ENCODE data around the gene RNF144A. TPM values are rescaled to one million over a fixed set of nuclear protein-coding genes. Genes with fewer than 3 reads are reported as not detected.

Gene RNF144A
- total and polyA plus RNA-seq, 2 of the 13 experiments (the other 11 are each of a cell fraction or from before 2014, with no cell fraction given) = 13.9 to 16.5 TPM

GRCh38 chr2:7083580-7084509 is 166.6 kb downstream of the RNF144A start (continued):
- no peak for TF ChIP-seq ZNF34 (CRISPR knock-in tag; IDR thresholded peaks at IDR 0.05; ENCODE audit: borderline replicate concordance)
- no peak for TF ChIP-seq ZBTB1 (CRISPR knock-in tag; IDR thresholded peaks at IDR 0.05; ENCODE audit: borderline replicate concordance)
- TF ChIP-seq ZNF709 (CRISPR knock-in tag; IDR thresholded peaks at IDR 0.05) = no peak
- 0 out of 2 replicates have a peak, but pooled peaks have one; percentile 54 for TF ChIP-seq FOXO1 (CRISPR knock-in tag; IDR thresholded peaks at IDR 0.05)
- 0 out of 2 replicates have a peak, but pooled peaks have one; percentile 28 for TF ChIP-seq NCOA2 (CRISPR knock-in tag; IDR thresholded peaks at IDR 0.05)
- no peak; the same call in 1 of the 2 replicates for TF ChIP-seq ZBTB40 (IDR thresholded peaks at IDR 0.05)
- TF ChIP-seq ZBTB40 (CRISPR knock-in tag; IDR thresholded peaks at IDR 0.05) = peak; percentile 97
- TF ChIP-seq ZNF33B (CRISPR knock-in tag; IDR thresholded peaks at IDR 0.05) = no peak
- TF ChIP-seq XRCC5 (optimal IDR thresholded peaks at IDR 0.05; ENCODE audit: low read length) = peak; percentile 80
- peak; percentile 28; the same call in 1 of the 2 replicates for TF ChIP-seq IRF2 (CRISPR knock-in tag; IDR thresholded peaks at IDR 0.05)
- TF ChIP-seq CEBPB (IDR thresholded peaks at IDR 0.05; ENCODE audit: borderline replicate concordance, low read depth, low read length) = no peak
- TF ChIP-seq KLF16 (CRISPR knock-in tag; IDR thresholded peaks at IDR 0.05) = 0 out of 4 replicates have a peak, but pooled peaks of 1 of the 2 experiments have one; percentile 21
- no peak for TF ChIP-seq ZNF101 (CRISPR knock-in tag; IDR thresholded peaks at IDR 0.05; ENCODE audit: borderline replicate concordance, low read depth)
- TF ChIP-seq GATAD1 (CRISPR knock-in tag; IDR thresholded peaks at IDR 0.05) = 0 out of 2 replicates have a peak, but pooled peaks have one; percentile 11
- peak; percentile 73 for TF ChIP-seq RAD21 (CRISPR knock-in tag; IDR thresholded peaks at IDR 0.05)

All from HepG2 (cell line).